Thymus (tissue), 11 donors: ENCODE data around the gene EIF3L. TPM values are rescaled to one million over a fixed set of nuclear protein-coding genes. Genes with fewer than 3 reads are reported as not detected.
A peak's percentile ranks its signal among the peaks of the same experiment; 100 is the strongest.

Experiments used
- DNase-seq, 9 donors: peaks; one replicate each; pipeline ENCODE4 v3.0.0-alpha.2; 2013; ENCODE audit warnings: low spot score in 9 of 9, low read depth in 6 of 9, missing footprints in 1 of 9
- H3K27ac ChIP-seq, 2 donors: one replicate each; pipeline ENCODE4 v1.5.1; 2013; ENCODE audit warnings: control low read depth in 1 of 2, low read depth in 1 of 2, low read length in 1 of 2, mild to moderate bottlenecking in 1 of 2, moderate library complexity in 1 of 2
- H3K27me3 ChIP-seq, 2 donors: one replicate each; pipeline ENCODE4 v1.5.1; 2013; ENCODE audit warnings: low read length in 1 of 2; ENCODE audit not compliant: control insufficient read depth in 2 of 2, insufficient read depth in 1 of 2
- H3K36me3 ChIP-seq, 2 donors: one replicate each; pipeline ENCODE4 v1.5.1; 2013; ENCODE audit warnings: low read length in 1 of 2, mild to moderate bottlenecking in 1 of 2, moderate library complexity in 1 of 2; ENCODE audit not compliant: control insufficient read depth in 2 of 2, insufficient read depth in 2 of 2
- H3K4me1 ChIP-seq, 2 donors: one replicate each; pipeline ENCODE4 v1.5.1; 2013; ENCODE audit warnings: low read length in 2 of 2; ENCODE audit not compliant: control insufficient read depth in 2 of 2, insufficient read depth in 2 of 2
- H3K4me3 ChIP-seq, 2 donors: one replicate each; pipeline ENCODE4 v1.5.1; 2013; ENCODE audit warnings: low read length in 2 of 2, control low read depth in 1 of 2, mild to moderate bottlenecking in 1 of 2
- H3K9me3 ChIP-seq, 2 donors: one replicate each; pipeline ENCODE4 v1.5.1; 2013; ENCODE audit warnings: low read length in 1 of 2, mild to moderate bottlenecking in 1 of 2; ENCODE audit not compliant: control insufficient read depth in 2 of 2, insufficient read depth in 1 of 2
- WGBS: extraction: QIAGEN DNeasy Blood & Tissue Kit; methylation state at CpG from one replicate; pipeline ENCODE4 v1.1.7; 2013; 5-methylcytosine and 5-hydroxymethylcytosine counted together
- polyA plus RNA-seq: library from polyadenylated mRNA; stranded (reverse); fragments of 200-250 nt; gene quantifications from one replicate; pipeline ENCODE4 v1.2.3, GENCODE V29; 2013
- total RNA-seq: library from RNA; stranded (reverse); fragments of 120-200 nt; gene quantifications from one replicate; pipeline ENCODE4 v1.2.4, GENCODE V29; 2013
- donor health status: healthy.

EIF3L gene
- total and polyA plus RNA-seq, 2 donors = 302 to 698 TPM

- peaks cover 3 to 8% of the 10 kb centered on the region in 2 donors for H3K4me1 ChIP-seq
- DNase-seq = no peak
- no peaks in the 10 kb centered on the region for H3K27me3 ChIP-seq
- no peak overlapping the region for H3K27ac ChIP-seq
- 96% methylated on average over 21 of the region's 21 CpGs for WGBS
- H3K36me3 ChIP-seq = peaks cover 14 to 23% of the 10 kb centered on the region in 2 donors
- no peak overlapping the region for H3K4me3 ChIP-seq
- H3K9me3 ChIP-seq = no peaks in the 10 kb centered on the region
These were observed 83.8 kb downstream of the EIF3L start for GRCh38 chr22:37932821-37933578.

GRCh38 chr22:37933711-37934376, 84.6 kb downstream of the EIF3L start:
- H3K4me3 ChIP-seq = no peak overlapping the region
- DNase-seq = peak; percentile 24 to 81 (median 64)
- H3K4me1 ChIP-seq = peaks cover 3 to 8% of the 10 kb centered on the region in 2 donors
- 15% methylated on average over 13 of the region's 13 CpGs for WGBS
- peaks cover 12 to 23% of the 10 kb centered on the region in 2 donors for H3K36me3 ChIP-seq
- no peak overlapping the region for H3K27ac ChIP-seq
- H3K27me3 ChIP-seq = no peaks in the 10 kb centered on the region
- no peaks in the 10 kb centered on the region for H3K9me3 ChIP-seq

Other genes starting within 250 kb of the EIF3L start
- 20.1 TPM for gene GGA1, start 240.6 kb upstream of the EIF3L start, total RNA-seq
- 99.5 TPM for gene GGA1, start 240.6 kb upstream of the EIF3L start, polyA plus RNA-seq
- gene SH3BP1, start 209.8 kb upstream of the EIF3L start, total RNA-seq = 21.3 TPM
- gene SH3BP1, start 209.8 kb upstream of the EIF3L start, polyA plus RNA-seq = 23.0 TPM
- gene PDXP, start 190.7 kb upstream of the EIF3L start, total RNA-seq = 25.0 TPM
- gene PDXP, start 190.7 kb upstream of the EIF3L start, polyA plus RNA-seq = 8.9 TPM
- gene LGALS1, start 173.8 kb upstream of the EIF3L start, total RNA-seq = 482 TPM
- gene LGALS1, start 173.8 kb upstream of the EIF3L start, polyA plus RNA-seq = 554 TPM
- 32.6 TPM for gene NOL12, start 163.1 kb upstream of the EIF3L start, total RNA-seq
- 26.6 TPM for gene NOL12, start 163.1 kb upstream of the EIF3L start, polyA plus RNA-seq
- 19.5 TPM for gene TRIOBP, start 152.4 kb upstream of the EIF3L start, total RNA-seq
- gene TRIOBP, start 152.4 kb upstream of the EIF3L start, polyA plus RNA-seq = 29.8 TPM
- gene GCAT, start 41.5 kb upstream of the EIF3L start, total RNA-seq = 4.8 TPM
- gene GCAT, start 41.5 kb upstream of the EIF3L start, polyA plus RNA-seq = 7.8 TPM
- gene GALR3, start 26.0 kb upstream of the EIF3L start, total RNA-seq = not detected
- not detected for gene GALR3, start 26.0 kb upstream of the EIF3L start, polyA plus RNA-seq
- gene ANKRD54, start 5.1 kb upstream of the EIF3L start, total RNA-seq = 13.5 TPM
- gene ANKRD54, start 5.1 kb upstream of the EIF3L start, polyA plus RNA-seq = 25.5 TPM
- gene MICALL1, start 56.9 kb downstream of the EIF3L start, total RNA-seq = 5.5 TPM
- gene MICALL1, start 56.9 kb downstream of the EIF3L start, polyA plus RNA-seq = 13.7 TPM
- gene C22orf23, start 104.2 kb downstream of the EIF3L start, total RNA-seq = 0.09 TPM
- 0.34 TPM for gene C22orf23, start 104.2 kb downstream of the EIF3L start, polyA plus RNA-seq
- 88.0 TPM for gene POLR2F, start 104.3 kb downstream of the EIF3L start, total RNA-seq
- 82.4 TPM for gene POLR2F, start 104.3 kb downstream of the EIF3L start, polyA plus RNA-seq
- gene SOX10, start 135.1 kb downstream of the EIF3L start, total RNA-seq = under 0.01 TPM
- 0.43 TPM for gene SOX10, start 135.1 kb downstream of the EIF3L start, polyA plus RNA-seq
- gene PICK1, start 208.0 kb downstream of the EIF3L start, total RNA-seq = 11.2 TPM
- 24.1 TPM for gene PICK1, start 208.0 kb downstream of the EIF3L start, polyA plus RNA-seq
- 1.3 TPM for gene SLC16A8, start 234.8 kb downstream of the EIF3L start, total RNA-seq
- gene SLC16A8, start 234.8 kb downstream of the EIF3L start, polyA plus RNA-seq = 1.1 TPM